SK-N-SH treated with all-trans-retinoic acid at 6 μM for 48 hours (cell line): ENCODE results near the gene DNAH8.

Source experiments
- ATAC-seq: fragments of 200-7000 bp; cut with Tn5 transposase; 3 replicates; pipeline ENCODE4 v1.9.1; 2020; ENCODE audit warnings: mild to moderate bottlenecking, moderate library complexity
- ARNTL ChIP-seq: fragments of 450-650 bp; formaldehyde crosslinking; IDR thresholded peaks from 2 replicates; pipeline ENCODE4 v1.5.0; 2020; ENCODE audit warnings: low read depth, mild to moderate bottlenecking, moderate library complexity, borderline replicate concordance
- BACH2 ChIP-seq: fragments of 250-450 bp; sonication (Bioruptor Pico); IDR thresholded peaks from 2 replicates; pipeline ENCODE4 v1.9.0; 2021; ENCODE audit warnings: mild to moderate bottlenecking, borderline replicate concordance
- CSDC2 ChIP-seq: fragments of 250-450 bp; sonication (Bioruptor Pico); IDR thresholded peaks from 2 replicates; pipeline ENCODE4 v1.5.0; 2020; ENCODE audit warnings: mild to moderate bottlenecking, moderate library complexity
- ESRRG ChIP-seq: fragments of 250-450 bp; sonication (Bioruptor Pico); IDR thresholded peaks from 2 replicates; pipeline ENCODE4 v1.6.1; 2021; ENCODE audit warnings: mild to moderate bottlenecking
- GLIS3 ChIP-seq: fragments of 250-450 bp; sonication (Bioruptor Pico); IDR thresholded peaks from 2 replicates; pipeline ENCODE4 v1.5.0; 2020; ENCODE audit warnings: mild to moderate bottlenecking, moderate library complexity
- ISL1 ChIP-seq: fragments of 250-450 bp; sonication (Bioruptor Pico); IDR thresholded peaks from 2 replicates; pipeline ENCODE4 v2.1.2; 2022; ENCODE audit warnings: mild to moderate bottlenecking, moderate library complexity
- OSR1 ChIP-seq: fragments of 250-450 bp; sonication (Bioruptor Pico); IDR thresholded peaks from 2 replicates; pipeline ENCODE4 v1.8.0; 2022; ENCODE audit warnings: moderate library complexity, mild to moderate bottlenecking, inconsistent platforms
- PPARA ChIP-seq: fragments of 250-450 bp; sonication (Bioruptor Pico); IDR thresholded peaks from 2 replicates; pipeline ENCODE4 v1.5.0; 2020; ENCODE audit warnings: mild to moderate bottlenecking, borderline replicate concordance
- RARB ChIP-seq: fragments of 250-450 bp; sonication (Bioruptor Pico); IDR thresholded peaks from 2 replicates; pipeline ENCODE4 v1.8.0; 2021; ENCODE audit warnings: mild to moderate bottlenecking, moderate library complexity
- SNAI2 ChIP-seq: fragments of 250-450 bp; sonication (Bioruptor Pico); IDR thresholded peaks from 2 replicates; pipeline ENCODE4 v1.5.0; 2020; ENCODE audit warnings: mild to moderate bottlenecking, moderate library complexity
- TOX ChIP-seq: fragments of 250-450 bp; sonication (Bioruptor Pico); IDR thresholded peaks from 2 replicates; pipeline ENCODE4 v1.8.0; 2021; ENCODE audit warnings: mild to moderate bottlenecking, moderate library complexity, borderline replicate concordance
- ZC3H10 ChIP-seq: fragments of 250-450 bp; sonication (Bioruptor Pico); IDR thresholded peaks from 2 replicates; pipeline ENCODE4 v1.5.1; 2021; ENCODE audit warnings: mild to moderate bottlenecking, moderate library complexity
- ZFP3 ChIP-seq: fragments of 250-450 bp; sonication (Bioruptor Pico); IDR thresholded peaks from 2 replicates; pipeline ENCODE4 v1.5.0; 2020; ENCODE audit warnings: mild to moderate bottlenecking, moderate library complexity
- ZFP30 ChIP-seq: fragments of 450-650 bp; formaldehyde crosslinking; IDR thresholded peaks from 2 replicates; pipeline ENCODE4 v1.5.0; 2022; ENCODE audit warnings: mild to moderate bottlenecking, moderate library complexity
- ZNF565 ChIP-seq: fragments of 450-650 bp; formaldehyde crosslinking; conservative IDR thresholded peaks from 2 replicates; pipeline ENCODE4 v1.5.0; 2020; ENCODE audit warnings: low read depth, mild to moderate bottlenecking, moderate library complexity
- ZNF70 ChIP-seq: fragments of 450-650 bp; formaldehyde crosslinking; IDR thresholded peaks from 2 replicates; pipeline ENCODE4 v1.5.0; 2020; ENCODE audit warnings: mild to moderate bottlenecking, moderate library complexity
- ZNF8 ChIP-seq: fragments of 450-650 bp; formaldehyde crosslinking; IDR thresholded peaks from 2 replicates; pipeline ENCODE4 v1.5.0; 2020; ENCODE audit warnings: mild to moderate bottlenecking, moderate library complexity
- TF ChIP-seq, protein P1 (sequence below): fragments of 250-450 bp; sonication (Bioruptor Pico); IDR thresholded peaks from 2 replicates; pipeline ENCODE4 v1.8.0; 2021; ENCODE audit warnings: low read depth, mild to moderate bottlenecking, moderate library complexity, borderline replicate concordance
- TF ChIP-seq, protein P2 (sequence below): fragments of 250-450 bp; sonication (Bioruptor Pico); IDR thresholded peaks from 2 replicates; pipeline ENCODE4 v1.5.0; 2020; ENCODE audit warnings: mild to moderate bottlenecking, moderate library complexity
- TF ChIP-seq, protein P3 (sequence below): fragments of 250-450 bp; sonication (Bioruptor Pico); IDR thresholded peaks from 2 replicates; pipeline ENCODE4 v1.8.0; 2020; ENCODE audit warnings: mild to moderate bottlenecking, moderate library complexity, borderline replicate concordance
- TF ChIP-seq, protein P4 (sequence below): fragments of 250-450 bp; sonication (Bioruptor Pico); IDR thresholded peaks from 2 replicates; pipeline ENCODE4 v1.5.1; 2020; ENCODE audit warnings: low read depth, mild to moderate bottlenecking, moderate library complexity

DNAH8 gene

DNA sequence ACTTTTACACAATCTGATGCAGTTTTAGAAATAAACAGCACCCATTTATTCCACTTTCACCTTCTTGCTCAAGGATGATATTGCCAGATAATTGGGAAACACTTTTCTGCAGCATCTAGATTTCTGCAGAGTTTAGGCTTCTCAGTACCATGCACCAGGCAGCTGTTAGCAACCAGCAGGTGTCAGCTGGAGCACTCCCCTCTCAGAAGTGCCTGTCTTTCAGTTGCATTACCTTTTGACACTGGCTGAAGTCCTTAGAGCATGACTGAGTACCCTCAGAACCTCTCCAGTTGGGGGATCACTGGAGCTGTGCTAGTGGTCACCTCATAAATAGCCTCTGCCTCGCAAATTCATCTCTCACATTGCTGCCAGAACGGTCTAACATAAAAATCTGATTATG, 91.2 kb downstream of the DNAH8 start:
- ATAC-seq, result no peak
- TF ChIP-seq ZC3H10 (CRISPR knock-in tag), result no peak
- TF ChIP-seq, protein P1, sequence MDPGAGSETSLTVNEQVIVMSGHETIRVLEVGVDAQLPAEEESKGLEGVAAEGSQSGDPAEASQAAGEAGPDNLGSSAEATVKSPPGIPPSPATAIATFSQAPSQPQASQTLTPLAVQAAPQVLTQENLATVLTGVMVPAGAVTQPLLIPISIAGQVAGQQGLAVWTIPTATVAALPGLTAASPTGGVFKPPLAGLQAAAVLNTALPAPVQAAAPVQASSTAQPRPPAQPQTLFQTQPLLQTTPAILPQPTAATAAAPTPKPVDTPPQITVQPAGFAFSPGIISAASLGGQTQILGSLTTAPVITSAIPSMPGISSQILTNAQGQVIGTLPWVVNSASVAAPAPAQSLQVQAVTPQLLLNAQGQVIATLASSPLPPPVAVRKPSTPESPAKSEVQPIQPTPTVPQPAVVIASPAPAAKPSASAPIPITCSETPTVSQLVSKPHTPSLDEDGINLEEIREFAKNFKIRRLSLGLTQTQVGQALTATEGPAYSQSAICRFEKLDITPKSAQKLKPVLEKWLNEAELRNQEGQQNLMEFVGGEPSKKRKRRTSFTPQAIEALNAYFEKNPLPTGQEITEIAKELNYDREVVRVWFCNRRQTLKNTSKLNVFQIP (CRISPR knock-in tag), result no peak
- TF ChIP-seq, protein P2, sequence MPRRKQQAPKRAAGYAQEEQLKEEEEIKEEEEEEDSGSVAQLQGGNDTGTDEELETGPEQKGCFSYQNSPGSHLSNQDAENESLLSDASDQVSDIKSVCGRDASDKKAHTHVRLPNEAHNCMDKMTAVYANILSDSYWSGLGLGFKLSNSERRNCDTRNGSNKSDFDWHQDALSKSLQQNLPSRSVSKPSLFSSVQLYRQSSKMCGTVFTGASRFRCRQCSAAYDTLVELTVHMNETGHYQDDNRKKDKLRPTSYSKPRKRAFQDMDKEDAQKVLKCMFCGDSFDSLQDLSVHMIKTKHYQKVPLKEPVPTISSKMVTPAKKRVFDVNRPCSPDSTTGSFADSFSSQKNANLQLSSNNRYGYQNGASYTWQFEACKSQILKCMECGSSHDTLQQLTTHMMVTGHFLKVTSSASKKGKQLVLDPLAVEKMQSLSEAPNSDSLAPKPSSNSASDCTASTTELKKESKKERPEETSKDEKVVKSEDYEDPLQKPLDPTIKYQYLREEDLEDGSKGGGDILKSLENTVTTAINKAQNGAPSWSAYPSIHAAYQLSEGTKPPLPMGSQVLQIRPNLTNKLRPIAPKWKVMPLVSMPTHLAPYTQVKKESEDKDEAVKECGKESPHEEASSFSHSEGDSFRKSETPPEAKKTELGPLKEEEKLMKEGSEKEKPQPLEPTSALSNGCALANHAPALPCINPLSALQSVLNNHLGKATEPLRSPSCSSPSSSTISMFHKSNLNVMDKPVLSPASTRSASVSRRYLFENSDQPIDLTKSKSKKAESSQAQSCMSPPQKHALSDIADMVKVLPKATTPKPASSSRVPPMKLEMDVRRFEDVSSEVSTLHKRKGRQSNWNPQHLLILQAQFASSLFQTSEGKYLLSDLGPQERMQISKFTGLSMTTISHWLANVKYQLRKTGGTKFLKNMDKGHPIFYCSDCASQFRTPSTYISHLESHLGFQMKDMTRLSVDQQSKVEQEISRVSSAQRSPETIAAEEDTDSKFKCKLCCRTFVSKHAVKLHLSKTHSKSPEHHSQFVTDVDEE (CRISPR knock-in tag), result no peak
- no peak for TF ChIP-seq BACH2 (CRISPR knock-in tag)
- TF ChIP-seq ARNTL (CRISPR knock-in tag), result no peak
- no peak for TF ChIP-seq ESRRG
- TF ChIP-seq RARB, result no peak
- TF ChIP-seq ZNF565, result no peak
- TF ChIP-seq, protein P3, sequence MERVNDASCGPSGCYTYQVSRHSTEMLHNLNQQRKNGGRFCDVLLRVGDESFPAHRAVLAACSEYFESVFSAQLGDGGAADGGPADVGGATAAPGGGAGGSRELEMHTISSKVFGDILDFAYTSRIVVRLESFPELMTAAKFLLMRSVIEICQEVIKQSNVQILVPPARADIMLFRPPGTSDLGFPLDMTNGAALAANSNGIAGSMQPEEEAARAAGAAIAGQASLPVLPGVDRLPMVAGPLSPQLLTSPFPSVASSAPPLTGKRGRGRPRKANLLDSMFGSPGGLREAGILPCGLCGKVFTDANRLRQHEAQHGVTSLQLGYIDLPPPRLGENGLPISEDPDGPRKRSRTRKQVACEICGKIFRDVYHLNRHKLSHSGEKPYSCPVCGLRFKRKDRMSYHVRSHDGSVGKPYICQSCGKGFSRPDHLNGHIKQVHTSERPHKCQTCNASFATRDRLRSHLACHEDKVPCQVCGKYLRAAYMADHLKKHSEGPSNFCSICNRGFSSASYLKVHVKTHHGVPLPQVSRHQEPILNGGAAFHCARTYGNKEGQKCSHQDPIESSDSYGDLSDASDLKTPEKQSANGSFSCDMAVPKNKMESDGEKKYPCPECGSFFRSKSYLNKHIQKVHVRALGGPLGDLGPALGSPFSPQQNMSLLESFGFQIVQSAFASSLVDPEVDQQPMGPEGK, result no peak
- TF ChIP-seq, protein P4, sequence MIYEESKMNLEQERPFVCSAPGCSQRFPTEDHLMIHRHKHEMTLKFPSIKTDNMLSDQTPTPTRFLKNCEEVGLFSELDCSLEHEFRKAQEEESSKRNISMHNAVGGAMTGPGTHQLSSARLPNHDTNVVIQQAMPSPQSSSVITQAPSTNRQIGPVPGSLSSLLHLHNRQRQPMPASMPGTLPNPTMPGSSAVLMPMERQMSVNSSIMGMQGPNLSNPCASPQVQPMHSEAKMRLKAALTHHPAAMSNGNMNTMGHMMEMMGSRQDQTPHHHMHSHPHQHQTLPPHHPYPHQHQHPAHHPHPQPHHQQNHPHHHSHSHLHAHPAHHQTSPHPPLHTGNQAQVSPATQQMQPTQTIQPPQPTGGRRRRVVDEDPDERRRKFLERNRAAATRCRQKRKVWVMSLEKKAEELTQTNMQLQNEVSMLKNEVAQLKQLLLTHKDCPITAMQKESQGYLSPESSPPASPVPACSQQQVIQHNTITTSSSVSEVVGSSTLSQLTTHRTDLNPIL (CRISPR knock-in tag), result no peak
- no peak for TF ChIP-seq ZFP3 (CRISPR knock-in tag)
- TF ChIP-seq ZFP30, result no peak
- no peak for TF ChIP-seq ZNF8 (CRISPR knock-in tag)
- no peak for TF ChIP-seq ZNF70 (CRISPR knock-in tag)

DNA sequence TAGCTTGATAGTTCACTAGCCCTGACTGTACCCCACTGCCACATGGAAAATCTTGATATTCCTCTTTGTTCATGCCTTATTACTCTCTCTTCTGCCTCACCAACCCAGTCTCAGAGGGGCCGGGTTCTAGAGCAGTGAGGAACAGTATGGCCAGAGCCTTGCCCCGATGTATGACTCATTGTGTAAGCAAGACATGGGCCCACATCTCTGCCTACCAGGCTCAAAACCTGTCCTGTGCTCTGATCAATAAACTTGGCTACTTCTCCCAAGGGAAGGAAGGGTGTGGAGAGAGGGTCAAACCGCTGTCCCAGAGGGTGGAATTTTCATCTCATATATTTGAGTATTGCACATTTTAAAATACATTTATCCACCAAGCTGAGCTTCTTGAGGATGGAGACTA, 91.7 kb downstream of the DNAH8 start:
- ATAC-seq, result no peak
- no peak for TF ChIP-seq ZNF565
- no peak for TF ChIP-seq OSR1 (CRISPR knock-in tag)
- TF ChIP-seq RARB, result no peak
- TF ChIP-seq ZNF70 (CRISPR knock-in tag), result no peak
- TF ChIP-seq ARNTL (CRISPR knock-in tag), result no peak
- TF ChIP-seq ZC3H10 (CRISPR knock-in tag), result no peak
- TF ChIP-seq ISL1 (CRISPR knock-in tag), result no peak
- TF ChIP-seq GLIS3, result no peak
- TF ChIP-seq, protein P3, result no peak
- TF ChIP-seq, protein P4 (CRISPR knock-in tag), result no peak
- TF ChIP-seq ESRRG, result no peak
- TF ChIP-seq BACH2 (CRISPR knock-in tag), result no peak
- TF ChIP-seq CSDC2 (CRISPR knock-in tag), result no peak
- no peak for TF ChIP-seq ZFP30
- TF ChIP-seq PPARA (CRISPR knock-in tag), result no peak
- TF ChIP-seq TOX (CRISPR knock-in tag), result no peak
- TF ChIP-seq SNAI2 (CRISPR knock-in tag), result no peak
- TF ChIP-seq ZFP3 (CRISPR knock-in tag), result no peak
- TF ChIP-seq, protein P2 (CRISPR knock-in tag), result no peak
